ENCODE data around the gene ZNF692.
"Not testable (repeated sequence)": the region's sequence is repeated elsewhere in the genome, so short reads cannot be mapped to it uniquely, and the experiment has no call there.

Gene ZNF692

DNA sequence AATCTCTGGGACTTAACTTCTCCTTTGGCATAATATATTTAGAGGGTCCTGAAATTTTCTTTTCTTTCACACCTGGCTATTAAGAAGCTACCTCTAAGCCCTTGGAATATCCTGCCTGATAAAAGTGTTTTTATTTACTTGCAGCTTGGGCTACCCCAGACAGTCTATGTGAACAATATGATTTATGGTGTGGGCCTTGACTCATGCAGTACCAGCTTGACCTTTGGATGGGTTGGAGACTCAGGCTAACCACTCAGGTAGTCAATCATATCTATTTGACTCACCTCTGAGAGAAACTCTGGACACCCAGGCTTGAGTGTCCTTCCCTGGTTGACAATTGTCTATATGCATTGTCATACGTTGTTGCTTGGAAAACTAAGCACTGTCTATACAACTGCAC, 33.7 kb upstream of the ZNF692 start:
- TF ChIP-seq CTCF (IDR thresholded peaks at IDR 0.05) = no peak
- Histone ChIP-seq H3K27ac (no peak overlapping the region), H3K36me3 (no peaks in the 10 kb centered on the region), H3K4me1 (ENCODE audit: control insufficient read depth in 1 of 2, insufficient read depth in 1 of 2, low read depth in 1 of 2, low read length in 1 of 2) (no peaks in the 10 kb centered on the region), H3K9me3 (no peaks in the 10 kb centered on the region), H3K27me3 (no peaks in the 10 kb centered on the region), H3K4me3 (ENCODE audit: low read depth in 1 of 2, low read length in 1 of 2) (no peak overlapping the region)

DNA sequence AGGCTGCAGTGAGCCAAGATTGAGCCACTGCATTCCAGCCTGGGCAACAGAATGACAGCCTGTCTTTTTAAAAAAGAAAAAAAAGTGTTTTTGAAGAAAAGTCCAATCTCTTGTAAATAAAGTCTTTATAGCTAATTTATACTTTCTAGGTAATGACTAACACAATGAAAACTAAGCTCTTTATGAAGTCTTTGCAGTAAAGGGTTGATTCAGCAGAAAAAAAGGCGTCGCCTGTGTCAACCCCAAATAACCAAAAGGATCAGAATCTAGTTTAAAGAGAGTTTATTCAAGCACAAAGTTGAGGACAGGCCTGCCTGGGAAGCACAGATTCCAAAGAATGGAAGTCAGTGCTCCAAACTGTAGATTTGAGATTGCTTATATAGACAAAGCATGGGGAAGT, 32.9 kb upstream of the ZNF692 start:
- Histone ChIP-seq H3K36me3 (no peaks in the 10 kb centered on the region), H3K27me3 (no peaks in the 10 kb centered on the region), H3K4me1 (ENCODE audit: control insufficient read depth in 1 of 2, insufficient read depth in 1 of 2, low read depth in 1 of 2, low read length in 1 of 2) (no peaks in the 10 kb centered on the region), H3K4me3 (ENCODE audit: low read depth in 1 of 2, low read length in 1 of 2) (no peak overlapping the region), H3K9me3 (no peaks in the 10 kb centered on the region), H3K27ac (no peak overlapping the region)
- TF ChIP-seq CTCF (IDR thresholded peaks at IDR 0.05) = no peak

- TF ChIP-seq CTCF (IDR thresholded peaks at IDR 0.05) = no peak
- Histone ChIP-seq H3K9me3 (no peaks in the 10 kb centered on the region), H3K4me3 (ENCODE audit: low read depth in 1 of 2, low read length in 1 of 2) (no peak overlapping the region), H3K27ac (no peak overlapping the region), H3K4me1 (ENCODE audit: control insufficient read depth in 1 of 2, insufficient read depth in 1 of 2, low read depth in 1 of 2, low read length in 1 of 2) (no peaks in the 10 kb centered on the region), H3K36me3 (no peaks in the 10 kb centered on the region), H3K27me3 (no peaks in the 10 kb centered on the region)
These were observed 31.9 kb upstream of the ZNF692 start for GRCh38 chr1:248890549-248891498.

- not testable (repeated sequence) for H3K27ac ChIP-seq; H3K27me3 ChIP-seq; H3K4me3 ChIP-seq (ENCODE audit: low read depth in 1 of 2, low read length in 1 of 2); H3K4me1 ChIP-seq (ENCODE audit: control insufficient read depth in 1 of 2, insufficient read depth in 1 of 2, low read depth in 1 of 2, low read length in 1 of 2); H3K36me3 ChIP-seq; H3K9me3 ChIP-seq
These were observed 31.0 kb upstream of the ZNF692 start for GRCh38 chr1:248889914-248890243.

DNA sequence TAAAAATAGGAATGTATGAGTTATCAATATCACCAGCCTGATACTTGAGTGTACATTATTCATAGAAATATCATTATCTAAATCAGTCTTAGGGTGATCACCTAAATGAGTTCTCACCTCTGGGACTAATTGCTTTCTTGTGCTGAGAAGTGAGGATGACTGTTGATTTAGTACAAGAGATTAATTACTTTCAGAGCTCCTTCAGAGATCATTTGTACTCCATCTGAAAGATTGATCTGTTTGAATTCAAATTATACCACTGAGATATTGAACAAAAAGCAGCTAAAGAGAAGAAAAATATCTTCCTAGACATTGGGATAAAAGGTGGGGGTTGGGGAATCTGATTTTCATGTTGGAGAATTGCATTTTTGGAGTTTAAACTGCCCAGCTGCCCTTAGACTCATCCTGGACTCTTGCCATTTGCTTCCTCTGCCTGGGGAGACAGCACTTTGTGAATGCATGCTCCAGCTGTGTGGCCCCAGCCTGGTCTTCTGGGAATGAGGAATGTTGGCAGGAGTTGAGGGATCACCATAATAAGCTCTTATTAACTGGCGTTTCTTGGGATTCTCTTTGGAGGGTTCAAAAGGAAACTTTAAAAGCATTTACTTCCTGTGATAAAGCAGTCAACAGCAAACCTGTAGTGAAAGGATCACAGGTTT, 27.5 kb upstream of the ZNF692 start:
- H3K36me3 ChIP-seq = no peaks in the 10 kb centered on the region

More for the DNA sequence above, 27.5 kb upstream of the ZNF692 start:
- Histone ChIP-seq H3K27ac (no peak overlapping the region), H3K4me1 (ENCODE audit: control insufficient read depth in 1 of 2, insufficient read depth in 1 of 2, low read depth in 1 of 2, low read length in 1 of 2) (no peaks in the 10 kb centered on the region), H3K27me3 (no peaks in the 10 kb centered on the region), H3K9me3 (no peaks in the 10 kb centered on the region), H3K4me3 (ENCODE audit: low read depth in 1 of 2, low read length in 1 of 2) (no peak overlapping the region)
- no peak for TF ChIP-seq CTCF (IDR thresholded peaks at IDR 0.05)
